Measurements from ENCODE around the gene BMAL1.

GRCh38 chr11:13277768-13278608 is at the start of gene BMAL1:
- TF ChIP-seq CTCF (IDR thresholded peaks at IDR 0.05) (no peak), EP300 (IDR thresholded peaks at IDR 0.05) (no peak), POLR2A (IDR thresholded peaks at IDR 0.05) (no peak), POLR2AphosphoS5 (IDR thresholded peaks at IDR 0.05) (peak in 2 of 3 donors; percentile 38 to 83)

Data from stomach (tissue), 4 donors.